ENCODE measurements around the gene TMEM154.

DNA sequence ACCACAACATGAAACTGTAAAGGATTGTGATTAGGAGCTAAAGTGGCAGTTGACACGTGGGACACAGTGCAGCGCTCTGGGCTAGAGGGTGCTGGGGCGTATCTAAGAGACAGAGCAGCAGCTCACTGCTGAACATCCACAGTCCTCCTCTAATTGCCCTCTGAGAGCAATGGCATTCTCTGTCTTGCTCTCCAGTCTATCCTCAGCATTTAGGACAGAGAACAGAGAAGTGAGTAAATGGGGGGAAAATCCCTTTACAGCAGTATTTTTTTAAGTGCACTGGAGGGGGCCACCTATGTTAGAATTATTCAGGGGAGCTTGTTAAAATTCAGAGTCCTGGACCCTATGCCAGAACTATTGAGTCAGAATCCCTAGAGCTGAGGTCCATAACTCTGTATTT lies 4.2 kb upstream of the TMEM154 start:
- TF ChIP-seq, protein P1, sequence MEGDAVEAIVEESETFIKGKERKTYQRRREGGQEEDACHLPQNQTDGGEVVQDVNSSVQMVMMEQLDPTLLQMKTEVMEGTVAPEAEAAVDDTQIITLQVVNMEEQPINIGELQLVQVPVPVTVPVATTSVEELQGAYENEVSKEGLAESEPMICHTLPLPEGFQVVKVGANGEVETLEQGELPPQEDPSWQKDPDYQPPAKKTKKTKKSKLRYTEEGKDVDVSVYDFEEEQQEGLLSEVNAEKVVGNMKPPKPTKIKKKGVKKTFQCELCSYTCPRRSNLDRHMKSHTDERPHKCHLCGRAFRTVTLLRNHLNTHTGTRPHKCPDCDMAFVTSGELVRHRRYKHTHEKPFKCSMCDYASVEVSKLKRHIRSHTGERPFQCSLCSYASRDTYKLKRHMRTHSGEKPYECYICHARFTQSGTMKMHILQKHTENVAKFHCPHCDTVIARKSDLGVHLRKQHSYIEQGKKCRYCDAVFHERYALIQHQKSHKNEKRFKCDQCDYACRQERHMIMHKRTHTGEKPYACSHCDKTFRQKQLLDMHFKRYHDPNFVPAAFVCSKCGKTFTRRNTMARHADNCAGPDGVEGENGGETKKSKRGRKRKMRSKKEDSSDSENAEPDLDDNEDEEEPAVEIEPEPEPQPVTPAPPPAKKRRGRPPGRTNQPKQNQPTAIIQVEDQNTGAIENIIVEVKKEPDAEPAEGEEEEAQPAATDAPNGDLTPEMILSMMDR (IDR thresholded peaks at IDR 0.05): no peak
- TF ChIP-seq POLR2A (IDR thresholded peaks at IDR 0.05): no peak

Data from Peyer's patch (tissue), 4 donors.